HEK293 (cell line): Measurements from ENCODE around the gene DGKG.

Source experiments
- CTCF ChIA-PET: fragments of 350-600 bp; formaldehyde crosslinking; extraction: SDS; loops from one replicate; lab custom pipeline; 2021; ENCODE audit warnings: antibody characterized with exemption; lab: Yijun Ruan, JAX
- POLR2A ChIA-PET: fragments of 300-600 bp; formaldehyde crosslinking; extraction: SDS; loops from one replicate; lab custom pipeline; 2020; ENCODE audit warnings: antibody characterized with exemption, inconsistent platforms; lab: Yijun Ruan, JAX
- H3K27ac ChIP-seq: fragments of 200-500 bp; sonication (Bioruptor generic); 2 replicates; pipeline ENCODE4 v1.5.1; 2014; ENCODE audit warnings: low read depth, low read length, control low read depth, inconsistent platforms; ENCODE audit errors: extremely low read depth
- H3K36me3 ChIP-seq, 2 experiments: fragments of 200-500 bp in 1 of 2; sonication (Bioruptor generic) in 1 of 2; 1 replicate in 1 of 2; 2 replicates in 1 of 2; pipeline ENCODE4 v1.5.1; 2014 to 2017; ENCODE audit warnings: inconsistent platforms in 2 of 2, low read length in 2 of 2; ENCODE audit not compliant: control insufficient read depth in 2 of 2, insufficient read depth in 1 of 2
- H3K4me1 ChIP-seq: fragments of 200-500 bp; sonication (Bioruptor generic); 2 replicates; pipeline ENCODE4 v1.5.1; 2014; ENCODE audit warnings: mild to moderate bottlenecking, low read length, inconsistent platforms; ENCODE audit not compliant: control insufficient read depth, insufficient read depth
- H3K4me3 ChIP-seq: 2 replicates; pipeline ENCODE4 v1.5.1; 2011; ENCODE audit warnings: low read depth, mild to moderate bottlenecking, control low read depth, low read length, moderate library complexity
- H3K9me3 ChIP-seq: fragments of 200-500 bp; sonication (Bioruptor generic); 2 replicates; pipeline ENCODE4 v1.5.1; 2014; ENCODE audit warnings: low read depth, low read length, inconsistent platforms; ENCODE audit not compliant: control insufficient read depth, insufficient read depth
- FEZF1 ChIP-seq: fragments of 450-650 bp; formaldehyde crosslinking; IDR thresholded peaks from 2 replicates; pipeline ENCODE4 v1.5.1; 2016; ENCODE audit warnings: missing biosample characterization, missing genetic modification characterization
- GLI4 ChIP-seq: fragments of 450-650 bp; formaldehyde crosslinking; IDR thresholded peaks from 2 replicates; pipeline ENCODE4 v1.5.1; 2016; ENCODE audit warnings: missing biosample characterization, missing genetic modification characterization
- OSR2 ChIP-seq: fragments of 450-650 bp; formaldehyde crosslinking; IDR thresholded peaks from 2 replicates; pipeline ENCODE4 v1.5.1; 2016; ENCODE audit warnings: missing biosample characterization, missing genetic modification characterization
- SALL2 ChIP-seq: fragments of 450-650 bp; formaldehyde crosslinking; IDR thresholded peaks from 2 replicates; pipeline ENCODE4 v1.5.0; 2017; ENCODE audit warnings: missing biosample characterization, mild to moderate bottlenecking, missing genetic modification characterization, borderline replicate concordance
- SP2 ChIP-seq: fragments of 450-650 bp; formaldehyde crosslinking; IDR thresholded peaks from 2 replicates; pipeline ENCODE4 v1.5.1; 2016; ENCODE audit warnings: missing biosample characterization, missing genetic modification characterization
- ZBTB48 ChIP-seq: fragments of 450-650 bp; formaldehyde crosslinking; IDR thresholded peaks from 2 replicates; pipeline ENCODE4 v1.5.1; 2016; ENCODE audit warnings: missing biosample characterization, missing genetic modification characterization
- ZBTB8A ChIP-seq: fragments of 450-650 bp; formaldehyde crosslinking; IDR thresholded peaks from 2 replicates; pipeline ENCODE4 v1.5.1; 2016; ENCODE audit warnings: missing biosample characterization, missing genetic modification characterization
- ZNF114 ChIP-seq: fragments of 450-650 bp; formaldehyde crosslinking; IDR thresholded peaks from 2 replicates; pipeline ENCODE4 v1.5.0; 2017; ENCODE audit warnings: missing biosample characterization, missing genetic modification characterization
- ZNF16 ChIP-seq: fragments of 450-650 bp; formaldehyde crosslinking; IDR thresholded peaks from 2 replicates; pipeline ENCODE4 v1.5.1; 2016; ENCODE audit warnings: low read depth, missing biosample characterization, missing genetic modification characterization
- ZNF169 ChIP-seq: fragments of 450-650 bp; formaldehyde crosslinking; IDR thresholded peaks from 2 replicates; pipeline ENCODE4 v1.5.1; 2016; ENCODE audit warnings: missing biosample characterization, missing genetic modification characterization
- ZNF174 ChIP-seq: fragments of 450-650 bp; formaldehyde crosslinking; IDR thresholded peaks from 2 replicates; pipeline ENCODE4 v1.5.0; 2017; ENCODE audit warnings: missing biosample characterization, mild to moderate bottlenecking, missing genetic modification characterization
- ZNF248 ChIP-seq: fragments of 450-650 bp; formaldehyde crosslinking; IDR thresholded peaks from 2 replicates; pipeline ENCODE4 v1.5.1; 2017; ENCODE audit warnings: missing biosample characterization, missing genetic modification characterization
- ZNF311 ChIP-seq: fragments of 450-650 bp; formaldehyde crosslinking; IDR thresholded peaks from 2 replicates; pipeline ENCODE4 v1.5.1; 2017; ENCODE audit warnings: missing biosample characterization, missing genetic modification characterization, borderline replicate concordance
- ZNF366 ChIP-seq: fragments of 450-650 bp; formaldehyde crosslinking; conservative IDR thresholded peaks from 2 replicates; pipeline ENCODE4 v1.5.1; 2016; ENCODE audit warnings: missing biosample characterization, missing genetic modification characterization
- ZNF510 ChIP-seq: fragments of 450-650 bp; formaldehyde crosslinking; IDR thresholded peaks from 2 replicates; pipeline ENCODE4 v1.5.1; 2018; ENCODE audit warnings: mild to moderate bottlenecking, missing genetic modification characterization, missing biosample characterization; ENCODE audit not compliant: insufficient replicate concordance
- ZNF660 ChIP-seq: fragments of 450-650 bp; IDR thresholded peaks from 2 replicates; pipeline ENCODE4 v1.5.1; 2018; ENCODE audit warnings: missing biosample characterization, mild to moderate bottlenecking, missing genetic modification characterization
- ZNF677 ChIP-seq: fragments of 450-650 bp; IDR thresholded peaks from 2 replicates; pipeline ENCODE4 v1.5.0; 2018; ENCODE audit warnings: missing biosample characterization, mild to moderate bottlenecking, missing genetic modification characterization, moderate library complexity
- ZNF747 ChIP-seq: fragments of 450-650 bp; formaldehyde crosslinking; IDR thresholded peaks from 2 replicates; pipeline ENCODE4 v1.5.1; 2016; ENCODE audit warnings: missing biosample characterization, missing genetic modification characterization
- TF ChIP-seq, protein P1 (sequence below): fragments of 450-650 bp; formaldehyde crosslinking; IDR thresholded peaks from 2 replicates; pipeline ENCODE4 v1.5.1; 2016; ENCODE audit warnings: missing biosample characterization, missing genetic modification characterization, low read depth
- TF ChIP-seq, protein P2 (sequence below): fragments of 450-650 bp; formaldehyde crosslinking; IDR thresholded peaks from 2 replicates; pipeline ENCODE4 v1.5.1; 2017; ENCODE audit warnings: missing biosample characterization, missing genetic modification characterization
- TF ChIP-seq, protein P3 (sequence below): fragments of 450-650 bp; formaldehyde crosslinking; IDR thresholded peaks from 2 replicates; pipeline ENCODE4 v1.5.1; 2016; ENCODE audit warnings: missing biosample characterization, missing genetic modification characterization, borderline replicate concordance
- TF ChIP-seq, protein P4 (sequence below): fragments of 450-650 bp; formaldehyde crosslinking; IDR thresholded peaks from 2 replicates; pipeline ENCODE4 v1.5.1; 2017; ENCODE audit warnings: missing biosample characterization, missing genetic modification characterization

The DGKG gene

GRCh38 chr3:186375443-186375842 is 13.4 kb upstream of the DGKG start (continued):
- TF ChIP-seq ZNF248 (tag by site-specific recombination): no peak

GRCh38 chr3:186374376-186374775 is 12.3 kb upstream of the DGKG start:
- TF ChIP-seq ZNF114 (tag by site-specific recombination) (no peak), ZNF747 (tag by site-specific recombination) (no peak), OSR2 (tag by site-specific recombination) (no peak), GLI4 (no peak), ZNF174 (tag by site-specific recombination) (no peak), ZBTB8A (tag by site-specific recombination) (no peak), ZNF16 (no peak), ZNF510 (tag by site-specific recombination) (no peak), ZNF366 (tag by site-specific recombination) (no peak), SALL2 (no peak), SP2 (tag by site-specific recombination) (no peak)
- TF ChIP-seq, protein P1, sequence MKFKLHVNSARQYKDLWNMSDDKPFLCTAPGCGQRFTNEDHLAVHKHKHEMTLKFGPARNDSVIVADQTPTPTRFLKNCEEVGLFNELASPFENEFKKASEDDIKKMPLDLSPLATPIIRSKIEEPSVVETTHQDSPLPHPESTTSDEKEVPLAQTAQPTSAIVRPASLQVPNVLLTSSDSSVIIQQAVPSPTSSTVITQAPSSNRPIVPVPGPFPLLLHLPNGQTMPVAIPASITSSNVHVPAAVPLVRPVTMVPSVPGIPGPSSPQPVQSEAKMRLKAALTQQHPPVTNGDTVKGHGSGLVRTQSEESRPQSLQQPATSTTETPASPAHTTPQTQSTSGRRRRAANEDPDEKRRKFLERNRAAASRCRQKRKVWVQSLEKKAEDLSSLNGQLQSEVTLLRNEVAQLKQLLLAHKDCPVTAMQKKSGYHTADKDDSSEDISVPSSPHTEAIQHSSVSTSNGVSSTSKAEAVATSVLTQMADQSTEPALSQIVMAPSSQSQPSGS: no peak
- TF ChIP-seq, protein P2, sequence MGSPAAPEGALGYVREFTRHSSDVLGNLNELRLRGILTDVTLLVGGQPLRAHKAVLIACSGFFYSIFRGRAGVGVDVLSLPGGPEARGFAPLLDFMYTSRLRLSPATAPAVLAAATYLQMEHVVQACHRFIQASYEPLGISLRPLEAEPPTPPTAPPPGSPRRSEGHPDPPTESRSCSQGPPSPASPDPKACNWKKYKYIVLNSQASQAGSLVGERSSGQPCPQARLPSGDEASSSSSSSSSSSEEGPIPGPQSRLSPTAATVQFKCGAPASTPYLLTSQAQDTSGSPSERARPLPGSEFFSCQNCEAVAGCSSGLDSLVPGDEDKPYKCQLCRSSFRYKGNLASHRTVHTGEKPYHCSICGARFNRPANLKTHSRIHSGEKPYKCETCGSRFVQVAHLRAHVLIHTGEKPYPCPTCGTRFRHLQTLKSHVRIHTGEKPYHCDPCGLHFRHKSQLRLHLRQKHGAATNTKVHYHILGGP (tag by site-specific recombination): no peak
- Histone ChIP-seq H3K9me3 (no peaks in the 10 kb centered on the region), H3K4me3 (no peak overlapping the region), H3K4me1 (no peaks in the 10 kb centered on the region), H3K36me3 (no peaks in the 10 kb centered on the region), H3K27ac (no peak overlapping the region)
- CTCF ChIA-PET: interaction anchor here (0.6 kb wide), 1 partner anchor 1008 kb away, joined by 3 read pairs; no protein-coding TSS in a partner anchor
- POLR2A ChIA-PET: no interaction called here

- no peaks in the 10 kb centered on the region for H3K36me3 ChIP-seq
- no peak overlapping the region for H3K4me3 ChIP-seq
- no peaks in the 10 kb centered on the region for H3K4me1 ChIP-seq
- no peak for TF ChIP-seq FEZF1 (tag by site-specific recombination)
- no peak for TF ChIP-seq ZNF660
- H3K9me3 ChIP-seq: no peaks in the 10 kb centered on the region
- CTCF ChIA-PET: no interaction called here
- no peak overlapping the region for H3K27ac ChIP-seq
- POLR2A ChIA-PET: no interaction called here
Observed at GRCh38 chr3:186369217-186369616, 7.2 kb upstream of the DGKG start.

GRCh38 chr3:186368717-186369116 is 6.7 kb upstream of the DGKG start:
- ChIA-PET CTCF (no interaction called here), POLR2A (no interaction called here)
- Histone ChIP-seq H3K4me1 (no peaks in the 10 kb centered on the region), H3K9me3 (no peaks in the 10 kb centered on the region), H3K36me3 (no peaks in the 10 kb centered on the region), H3K4me3 (no peak overlapping the region), H3K27ac (no peak overlapping the region)
- TF ChIP-seq ZNF677 (no peak), ZNF311 (tag by site-specific recombination) (no peak), ZNF16 (no peak), ZNF169 (tag by site-specific recombination) (no peak), ZBTB48 (no peak)
- TF ChIP-seq, protein P3, sequence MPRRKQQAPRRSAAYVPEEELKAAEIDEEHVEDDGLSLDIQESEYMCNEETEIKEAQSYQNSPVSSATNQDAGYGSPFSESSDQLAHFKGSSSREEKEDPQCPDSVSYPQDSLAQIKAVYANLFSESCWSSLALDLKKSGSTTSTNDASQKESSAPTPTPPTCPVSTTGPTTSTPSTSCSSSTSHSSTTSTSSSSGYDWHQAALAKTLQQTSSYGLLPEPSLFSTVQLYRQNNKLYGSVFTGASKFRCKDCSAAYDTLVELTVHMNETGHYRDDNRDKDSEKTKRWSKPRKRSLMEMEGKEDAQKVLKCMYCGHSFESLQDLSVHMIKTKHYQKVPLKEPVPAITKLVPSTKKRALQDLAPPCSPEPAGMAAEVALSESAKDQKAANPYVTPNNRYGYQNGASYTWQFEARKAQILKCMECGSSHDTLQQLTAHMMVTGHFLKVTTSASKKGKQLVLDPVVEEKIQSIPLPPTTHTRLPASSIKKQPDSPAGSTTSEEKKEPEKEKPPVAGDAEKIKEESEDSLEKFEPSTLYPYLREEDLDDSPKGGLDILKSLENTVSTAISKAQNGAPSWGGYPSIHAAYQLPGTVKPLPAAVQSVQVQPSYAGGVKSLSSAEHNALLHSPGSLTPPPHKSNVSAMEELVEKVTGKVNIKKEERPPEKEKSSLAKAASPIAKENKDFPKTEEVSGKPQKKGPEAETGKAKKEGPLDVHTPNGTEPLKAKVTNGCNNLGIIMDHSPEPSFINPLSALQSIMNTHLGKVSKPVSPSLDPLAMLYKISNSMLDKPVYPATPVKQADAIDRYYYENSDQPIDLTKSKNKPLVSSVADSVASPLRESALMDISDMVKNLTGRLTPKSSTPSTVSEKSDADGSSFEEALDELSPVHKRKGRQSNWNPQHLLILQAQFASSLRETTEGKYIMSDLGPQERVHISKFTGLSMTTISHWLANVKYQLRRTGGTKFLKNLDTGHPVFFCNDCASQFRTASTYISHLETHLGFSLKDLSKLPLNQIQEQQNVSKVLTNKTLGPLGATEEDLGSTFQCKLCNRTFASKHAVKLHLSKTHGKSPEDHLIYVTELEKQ (tag by site-specific recombination): no peak
- TF ChIP-seq, protein P4, sequence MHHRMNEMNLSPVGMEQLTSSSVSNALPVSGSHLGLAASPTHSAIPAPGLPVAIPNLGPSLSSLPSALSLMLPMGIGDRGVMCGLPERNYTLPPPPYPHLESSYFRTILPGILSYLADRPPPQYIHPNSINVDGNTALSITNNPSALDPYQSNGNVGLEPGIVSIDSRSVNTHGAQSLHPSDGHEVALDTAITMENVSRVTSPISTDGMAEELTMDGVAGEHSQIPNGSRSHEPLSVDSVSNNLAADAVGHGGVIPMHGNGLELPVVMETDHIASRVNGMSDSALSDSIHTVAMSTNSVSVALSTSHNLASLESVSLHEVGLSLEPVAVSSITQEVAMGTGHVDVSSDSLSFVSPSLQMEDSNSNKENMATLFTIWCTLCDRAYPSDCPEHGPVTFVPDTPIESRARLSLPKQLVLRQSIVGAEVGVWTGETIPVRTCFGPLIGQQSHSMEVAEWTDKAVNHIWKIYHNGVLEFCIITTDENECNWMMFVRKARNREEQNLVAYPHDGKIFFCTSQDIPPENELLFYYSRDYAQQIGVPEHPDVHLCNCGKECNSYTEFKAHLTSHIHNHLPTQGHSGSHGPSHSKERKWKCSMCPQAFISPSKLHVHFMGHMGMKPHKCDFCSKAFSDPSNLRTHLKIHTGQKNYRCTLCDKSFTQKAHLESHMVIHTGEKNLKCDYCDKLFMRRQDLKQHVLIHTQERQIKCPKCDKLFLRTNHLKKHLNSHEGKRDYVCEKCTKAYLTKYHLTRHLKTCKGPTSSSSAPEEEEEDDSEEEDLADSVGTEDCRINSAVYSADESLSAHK (tag by site-specific recombination): no peak
